SK-N-SH (cell line): ENCODE measurements around the gene RHBDL2.

ENCODE experiments used
- TF ChIP-seq, protein P1 (sequence below): fragments of 200-600 bp; sonication (generic); IDR thresholded peaks from 2 replicates; pipeline ENCODE4 v1.6.1; 2017; ENCODE audit warnings: antibody characterized with exemption, mild to moderate bottlenecking, moderate library complexity
- TF ChIP-seq, protein P2 (sequence below): IDR thresholded peaks from 2 replicates; pipeline ENCODE4 v1.4.0; 2012; ENCODE audit warnings: low read depth, borderline replicate concordance

DNA sequence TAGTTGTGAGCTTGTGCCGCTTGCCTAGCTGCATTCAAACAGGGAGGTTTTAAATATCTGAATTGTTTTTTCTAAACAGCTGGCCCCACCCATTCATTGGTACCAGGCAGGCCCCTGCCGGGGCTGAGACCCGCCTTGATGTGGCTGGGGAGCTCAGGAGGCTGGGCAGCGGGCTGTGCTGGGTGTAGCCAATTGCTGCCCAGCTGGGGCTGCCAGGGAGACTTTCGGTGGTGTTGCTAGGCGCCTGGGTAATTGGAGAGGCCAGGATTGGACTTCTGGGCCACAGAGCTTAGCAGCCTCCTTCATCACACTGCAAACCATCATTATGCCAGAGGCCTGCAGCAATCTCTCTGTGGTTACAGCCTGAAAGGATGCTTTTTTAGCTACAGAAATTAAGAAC, 12.2 kb downstream of the RHBDL2 start:
- TF ChIP-seq, protein P1, sequence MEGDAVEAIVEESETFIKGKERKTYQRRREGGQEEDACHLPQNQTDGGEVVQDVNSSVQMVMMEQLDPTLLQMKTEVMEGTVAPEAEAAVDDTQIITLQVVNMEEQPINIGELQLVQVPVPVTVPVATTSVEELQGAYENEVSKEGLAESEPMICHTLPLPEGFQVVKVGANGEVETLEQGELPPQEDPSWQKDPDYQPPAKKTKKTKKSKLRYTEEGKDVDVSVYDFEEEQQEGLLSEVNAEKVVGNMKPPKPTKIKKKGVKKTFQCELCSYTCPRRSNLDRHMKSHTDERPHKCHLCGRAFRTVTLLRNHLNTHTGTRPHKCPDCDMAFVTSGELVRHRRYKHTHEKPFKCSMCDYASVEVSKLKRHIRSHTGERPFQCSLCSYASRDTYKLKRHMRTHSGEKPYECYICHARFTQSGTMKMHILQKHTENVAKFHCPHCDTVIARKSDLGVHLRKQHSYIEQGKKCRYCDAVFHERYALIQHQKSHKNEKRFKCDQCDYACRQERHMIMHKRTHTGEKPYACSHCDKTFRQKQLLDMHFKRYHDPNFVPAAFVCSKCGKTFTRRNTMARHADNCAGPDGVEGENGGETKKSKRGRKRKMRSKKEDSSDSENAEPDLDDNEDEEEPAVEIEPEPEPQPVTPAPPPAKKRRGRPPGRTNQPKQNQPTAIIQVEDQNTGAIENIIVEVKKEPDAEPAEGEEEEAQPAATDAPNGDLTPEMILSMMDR, result no peak
- TF ChIP-seq, protein P2, sequence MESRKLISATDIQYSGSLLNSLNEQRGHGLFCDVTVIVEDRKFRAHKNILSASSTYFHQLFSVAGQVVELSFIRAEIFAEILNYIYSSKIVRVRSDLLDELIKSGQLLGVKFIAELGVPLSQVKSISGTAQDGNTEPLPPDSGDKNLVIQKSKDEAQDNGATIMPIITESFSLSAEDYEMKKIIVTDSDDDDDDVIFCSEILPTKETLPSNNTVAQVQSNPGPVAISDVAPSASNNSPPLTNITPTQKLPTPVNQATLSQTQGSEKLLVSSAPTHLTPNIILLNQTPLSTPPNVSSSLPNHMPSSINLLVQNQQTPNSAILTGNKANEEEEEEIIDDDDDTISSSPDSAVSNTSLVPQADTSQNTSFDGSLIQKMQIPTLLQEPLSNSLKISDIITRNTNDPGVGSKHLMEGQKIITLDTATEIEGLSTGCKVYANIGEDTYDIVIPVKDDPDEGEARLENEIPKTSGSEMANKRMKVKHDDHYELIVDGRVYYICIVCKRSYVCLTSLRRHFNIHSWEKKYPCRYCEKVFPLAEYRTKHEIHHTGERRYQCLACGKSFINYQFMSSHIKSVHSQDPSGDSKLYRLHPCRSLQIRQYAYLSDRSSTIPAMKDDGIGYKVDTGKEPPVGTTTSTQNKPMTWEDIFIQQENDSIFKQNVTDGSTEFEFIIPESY, result no peak
